ENCODE data around the gene LMX1B.

- TF ChIP-seq POLR2A (IDR thresholded peaks at IDR 0.05) = no peak
- no peak for TF ChIP-seq CTCF (IDR thresholded peaks at IDR 0.05 in 8 of 11, conservative IDR thresholded peaks at IDR 0.05 in 3 of 11)
- TF ChIP-seq POLR2AphosphoS5 (IDR thresholded peaks at IDR 0.05) = no peak
Observed at GRCh38 chr9:126664900-126665643, 51.3 kb downstream of the LMX1B start.

Measured in spleen (tissue), 7 donors.